Stimulated activated CD8-positive, alpha-beta memory T cell treated with anti-CD3 and anti-CD28 coated beads, Interleukin-7, amount 100 ng/mL, for 48 hours (primary cell): ENCODE data around the gene FBXL7.

ENCODE experiments used
- DNase-seq, 2 donors: peaks; one replicate each; pipeline ENCODE4 v3.0.0-alpha.2; 2020; ENCODE audit warnings: low read depth in 1 of 2; ENCODE audit errors: extremely low read depth in 1 of 2

FBXL7 gene

GRCh38 chr5:15647251-15647650 is 147.3 kb downstream of the FBXL7 start:
- DNase-seq = no peak

GRCh38 chr5:15650266-15650665 is 150.3 kb downstream of the FBXL7 start:
- DNase-seq = no peak

DNA sequence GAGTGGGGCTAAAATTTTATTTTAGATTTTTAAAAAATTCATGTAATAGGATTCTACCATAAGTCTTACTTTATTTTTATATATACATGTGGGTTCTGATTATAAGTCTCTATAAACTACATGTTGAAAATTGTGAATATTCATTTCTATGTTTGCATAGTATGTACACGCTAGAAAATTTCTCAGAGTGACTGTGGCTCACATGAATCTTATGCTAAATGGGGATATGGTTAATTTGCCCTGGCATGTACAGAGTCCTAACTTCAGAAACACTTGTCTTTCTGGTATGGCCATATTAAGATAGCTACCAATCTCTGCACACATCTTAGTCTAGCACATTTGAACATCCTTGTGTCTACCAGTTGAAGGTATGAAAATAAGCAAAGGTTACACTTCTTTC is 154.8 kb downstream of the FBXL7 start:
- no peak for DNase-seq

DNA sequence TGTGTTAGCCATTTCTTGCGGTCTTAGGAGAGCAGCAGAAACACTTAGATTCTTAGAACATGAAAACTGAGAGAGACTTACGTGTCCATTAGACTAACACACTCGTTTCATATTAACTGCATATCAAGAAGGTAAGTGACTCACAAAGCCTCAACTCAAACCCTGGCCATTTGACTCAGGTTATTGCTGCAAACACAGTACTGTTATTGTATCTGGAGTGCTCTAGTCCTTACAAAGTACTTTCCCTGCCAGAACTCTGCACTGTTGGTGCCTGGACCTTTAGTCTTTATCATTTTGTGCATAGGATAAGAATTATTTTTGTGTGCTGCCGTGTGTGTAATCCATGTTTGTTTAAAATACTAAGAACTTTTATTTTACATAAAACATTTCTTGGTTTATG is 155.7 kb downstream of the FBXL7 start:
- no peak for DNase-seq

DNA sequence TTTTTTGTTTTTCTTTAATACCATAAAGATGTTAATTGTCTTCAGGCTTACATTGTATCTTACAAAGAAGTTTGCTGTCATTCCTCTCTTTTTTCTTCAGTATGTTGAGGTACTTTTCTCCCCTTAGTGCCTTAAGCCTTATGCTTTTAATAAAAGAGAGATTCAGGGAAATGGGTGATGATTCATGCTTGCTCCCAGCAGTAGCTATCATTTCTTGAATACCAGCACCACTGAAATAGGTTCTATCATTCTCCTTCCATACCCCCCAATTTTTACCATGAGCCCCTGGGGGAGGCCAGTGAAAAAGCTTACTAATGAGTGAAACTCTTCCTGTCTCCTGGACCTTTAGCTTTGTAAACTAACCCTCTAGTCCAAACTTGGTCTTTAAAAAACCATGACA is 165.0 kb downstream of the FBXL7 start:
- no peak for DNase-seq

GRCh38 chr5:15669826-15670225 is 169.8 kb downstream of the FBXL7 start:
- DNase-seq = no peak

DNA sequence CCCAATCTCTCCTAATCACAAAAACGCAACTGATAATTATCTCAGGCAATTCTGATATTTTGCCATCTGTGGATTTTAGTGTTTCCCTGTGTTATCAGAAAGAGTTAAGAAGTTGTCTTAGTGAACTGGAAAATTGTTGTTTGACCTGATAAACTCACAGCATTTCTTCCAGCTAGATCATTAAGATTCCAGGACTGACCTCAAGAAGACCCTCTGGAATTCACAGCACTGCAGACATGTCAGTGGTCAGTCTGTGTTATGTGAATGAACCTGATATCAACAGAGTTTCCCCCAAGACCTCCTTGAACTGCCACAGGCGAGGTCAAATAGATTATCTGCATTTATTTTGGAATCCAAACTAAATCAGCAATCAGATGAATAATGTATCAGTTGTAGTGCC is 174.7 kb downstream of the FBXL7 start:
- no peak for DNase-seq

- no peak for DNase-seq
Measured at GRCh38 chr5:15676591-15676990, 176.6 kb downstream of the FBXL7 start.

GRCh38 chr5:15679161-15679560 is 179.2 kb downstream of the FBXL7 start:
- DNase-seq = no peak

DNA sequence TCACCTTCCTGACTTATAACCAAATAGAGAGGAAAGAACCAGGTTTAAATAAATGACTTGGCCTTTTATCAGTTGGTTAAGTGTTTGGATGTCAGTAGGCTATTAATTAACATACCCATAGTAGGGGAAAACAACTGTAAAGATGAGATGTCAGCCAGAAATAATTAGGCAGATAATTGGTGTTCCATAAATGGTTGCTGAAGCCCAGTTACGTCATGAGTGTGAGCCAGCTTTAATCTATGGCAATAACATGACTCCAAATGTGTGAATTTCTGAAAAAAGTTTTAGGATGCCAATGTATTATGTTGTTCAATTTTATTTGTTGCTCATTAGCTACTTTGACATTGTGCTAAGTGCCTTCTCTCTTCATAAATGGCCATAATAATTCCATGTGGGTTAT is 180.5 kb downstream of the FBXL7 start:
- no peak for DNase-seq

GRCh38 chr5:15682122-15682521 is 182.1 kb downstream of the FBXL7 start:
- no peak for DNase-seq

DNA sequence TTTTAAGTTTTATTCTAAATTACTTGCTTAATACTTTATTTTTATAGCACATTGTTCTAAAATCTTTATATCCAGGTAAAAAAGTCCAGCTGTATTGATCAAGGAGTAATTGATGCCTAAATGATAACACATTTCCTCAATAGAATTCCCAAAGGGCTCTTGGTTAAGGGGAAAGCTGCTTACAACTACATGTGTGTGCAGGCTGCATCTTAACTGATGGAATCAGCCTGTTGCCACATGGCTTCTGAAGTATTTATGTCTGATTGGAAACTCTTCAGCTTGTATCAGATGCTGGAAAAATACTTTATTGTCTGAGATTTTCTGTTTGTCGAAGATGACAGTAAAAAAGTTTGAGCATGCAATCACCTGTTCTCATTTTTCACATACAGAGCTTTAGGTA is 182.6 kb downstream of the FBXL7 start:
- DNase-seq = no peak

DNA sequence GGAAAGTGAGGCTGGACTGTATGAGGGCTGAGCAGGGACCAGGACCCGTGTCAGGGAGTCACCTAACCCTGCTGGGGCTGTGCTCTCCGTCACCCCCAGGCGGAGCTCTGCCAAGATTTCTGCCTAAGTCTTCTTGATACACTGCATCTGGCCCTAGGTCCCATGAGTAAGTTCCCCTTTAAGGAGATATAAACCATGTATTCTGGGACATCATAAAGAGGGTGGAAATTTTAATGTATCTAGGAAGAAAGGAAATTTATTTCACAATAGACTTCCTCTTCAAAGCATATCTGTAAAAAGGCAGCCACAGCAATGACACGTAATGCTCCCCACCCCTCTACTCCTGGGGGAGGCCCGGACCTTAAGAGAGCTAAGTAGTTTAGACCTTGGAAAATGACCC is 183.4 kb downstream of the FBXL7 start:
- DNase-seq = no peak

DNA sequence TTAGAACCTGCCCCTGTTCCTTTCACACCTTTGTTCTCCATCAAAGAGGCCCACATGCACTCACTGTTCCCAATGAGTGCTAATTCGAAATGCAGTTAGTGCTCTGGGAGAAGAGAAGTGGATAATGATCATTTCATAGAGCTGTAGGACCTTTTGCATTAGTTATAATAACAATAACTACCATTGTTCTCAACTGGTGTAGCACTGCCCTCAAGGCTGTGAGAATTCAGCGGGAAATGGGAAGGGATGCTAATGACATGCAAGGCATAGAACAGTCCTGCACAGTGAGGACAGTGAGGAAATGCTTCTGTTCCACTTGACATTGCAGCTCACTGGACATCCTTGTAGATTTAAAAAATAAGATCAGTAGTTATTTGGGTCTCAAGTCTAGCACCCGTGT is 187.4 kb downstream of the FBXL7 start:
- no peak for DNase-seq

DNA sequence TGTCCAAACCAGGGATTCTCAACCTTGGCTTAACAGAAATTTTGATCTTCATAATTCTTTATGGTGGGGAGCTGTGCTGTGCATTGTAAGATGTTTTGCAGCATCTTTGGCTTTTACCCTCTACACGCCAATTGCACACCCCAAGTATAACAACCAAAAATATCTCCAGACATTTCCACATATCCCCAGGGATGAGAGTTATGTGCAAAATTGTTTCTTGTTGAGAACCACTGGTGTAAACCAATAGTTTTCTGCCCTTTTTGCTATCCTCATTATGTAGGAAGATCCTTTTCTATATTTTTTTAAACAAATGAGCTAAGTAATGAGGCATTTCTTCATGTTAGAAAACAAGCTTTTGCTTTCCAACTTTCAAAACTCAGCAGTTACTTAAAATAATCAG is 189.9 kb downstream of the FBXL7 start:
- no peak for DNase-seq

GRCh38 chr5:15690611-15691010 is 190.6 kb downstream of the FBXL7 start:
- no peak for DNase-seq

GRCh38 chr5:15691521-15691920 is 191.5 kb downstream of the FBXL7 start:
- DNase-seq = no peak

GRCh38 chr5:15692706-15693381 is 192.9 kb downstream of the FBXL7 start:
- no peak for DNase-seq

DNA sequence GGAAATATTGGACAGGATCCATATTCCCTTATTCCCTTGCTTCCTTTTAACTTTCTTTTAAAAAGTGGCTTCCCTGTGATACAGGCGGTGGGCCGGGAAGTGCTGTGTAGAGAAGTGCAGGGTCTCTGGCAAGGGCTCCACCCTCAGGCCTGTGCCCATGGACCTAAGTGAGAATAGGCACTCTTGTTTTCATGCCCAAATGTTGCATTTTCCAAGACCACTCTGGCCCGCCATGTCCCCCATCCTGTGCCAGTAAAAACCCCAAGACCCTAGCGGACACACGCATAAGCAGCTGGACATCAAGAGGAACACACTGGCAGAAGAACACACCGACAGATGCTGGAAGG is 193.4 kb downstream of the FBXL7 start:
- DNase-seq = no peak

DNA sequence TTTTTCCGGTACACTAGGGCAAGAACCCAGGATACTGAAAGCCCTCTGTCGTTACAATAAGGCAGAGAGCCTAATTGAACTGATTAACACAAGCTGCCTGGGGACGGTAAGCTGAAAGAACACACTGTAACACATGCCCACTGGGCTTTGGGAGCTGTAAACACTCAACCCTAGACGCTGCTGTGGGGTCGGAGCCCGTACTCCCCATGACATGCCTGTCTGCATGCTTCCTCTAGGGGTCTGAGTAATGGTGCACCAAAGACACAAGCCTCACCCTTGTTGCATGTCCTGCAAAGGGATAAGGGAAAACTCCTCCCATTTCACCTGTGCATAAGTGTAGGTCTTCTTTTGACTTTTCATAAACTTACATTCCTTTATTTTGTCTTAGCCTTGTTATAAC is 194.0 kb downstream of the FBXL7 start:
- no peak for DNase-seq

GRCh38 chr5:15694696-15695214 is 194.8 kb downstream of the FBXL7 start:
- DNase-seq = no peak

DNA sequence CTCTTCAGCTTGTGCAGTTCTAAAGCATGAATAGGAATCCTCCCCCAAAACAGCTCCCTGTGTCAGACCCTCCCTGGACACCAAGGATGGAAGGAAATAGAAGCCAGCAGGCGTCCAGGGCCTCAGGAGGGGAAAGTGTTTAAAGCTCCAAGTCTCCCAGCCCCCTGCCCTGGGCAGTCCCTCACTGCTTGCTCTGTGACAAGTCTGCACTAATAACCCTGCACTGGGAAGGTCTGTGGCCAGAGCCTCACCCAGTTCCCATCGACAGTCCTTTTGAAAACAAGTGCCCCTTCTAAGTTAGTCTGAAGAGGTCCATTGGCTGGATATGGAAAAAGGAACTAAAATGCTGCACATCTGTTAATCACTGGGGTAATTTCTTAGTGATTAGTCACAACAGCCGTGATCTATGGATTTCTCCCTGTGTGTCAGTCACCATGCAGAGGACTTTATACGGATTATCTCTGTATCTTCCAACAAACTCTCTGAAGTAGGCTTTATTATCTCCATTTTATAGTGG is 195.3 kb downstream of the FBXL7 start:
- no peak for DNase-seq

- DNase-seq = no peak
Measured at GRCh38 chr5:15700373-15700772, 200.4 kb downstream of the FBXL7 start.
